ENCODE data around the gene XPNPEP2. TPM values are rescaled to one million over a fixed set of nuclear protein-coding genes. Genes with fewer than 3 reads are reported as not detected.

Gene XPNPEP2
- total RNA-seq, 2 donors from 2014 or later, result 0.45 to 0.52 TPM

- Mint-ChIP-seq H3K9me3 (no peaks in the 10 kb centered on the region), H3K4me1 (peaks cover 7% of the 10 kb centered on the region), H3K27ac (no peak overlapping the region), H3K36me3 (ENCODE audit: low read depth) (peaks cover 51% of the 10 kb centered on the region), H3K27me3 (no peaks in the 10 kb centered on the region), H3K4me3 (no peak overlapping the region)
- ATAC-seq (replicated peaks), result no peak
These were observed 64.1 kb downstream of the XPNPEP2 start for GRCh38 chrX:129802863-129803262.

DNA sequence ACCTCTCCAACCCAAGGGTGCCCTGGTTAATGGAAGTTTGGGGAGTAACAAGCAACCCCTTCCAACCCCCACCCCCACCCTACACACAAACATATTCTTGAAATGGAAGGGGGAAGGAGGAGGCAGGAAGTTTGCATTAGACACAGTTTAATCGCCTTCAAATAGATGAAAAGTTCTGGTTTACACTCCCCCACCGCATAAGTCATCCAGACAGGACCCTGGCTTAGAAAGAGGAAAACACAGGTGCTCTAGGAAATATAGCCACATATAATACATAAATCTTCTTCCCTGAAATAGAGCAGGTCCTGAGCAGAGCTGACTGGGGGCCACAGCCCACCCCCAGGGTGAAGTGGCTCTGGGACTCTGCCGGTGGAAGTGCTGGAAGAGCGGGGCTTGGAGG, 66.0 kb downstream of the XPNPEP2 start:
- Mint-ChIP-seq H3K36me3 (ENCODE audit: low read depth) (peaks cover 47% of the 10 kb centered on the region), H3K27me3 (no peaks in the 10 kb centered on the region), H3K27ac (no peak overlapping the region), H3K9me3 (no peaks in the 10 kb centered on the region), H3K4me1 (peaks cover 12% of the 10 kb centered on the region), H3K4me3 (no peak overlapping the region)
- ATAC-seq (replicated peaks), result no peak

DNA sequence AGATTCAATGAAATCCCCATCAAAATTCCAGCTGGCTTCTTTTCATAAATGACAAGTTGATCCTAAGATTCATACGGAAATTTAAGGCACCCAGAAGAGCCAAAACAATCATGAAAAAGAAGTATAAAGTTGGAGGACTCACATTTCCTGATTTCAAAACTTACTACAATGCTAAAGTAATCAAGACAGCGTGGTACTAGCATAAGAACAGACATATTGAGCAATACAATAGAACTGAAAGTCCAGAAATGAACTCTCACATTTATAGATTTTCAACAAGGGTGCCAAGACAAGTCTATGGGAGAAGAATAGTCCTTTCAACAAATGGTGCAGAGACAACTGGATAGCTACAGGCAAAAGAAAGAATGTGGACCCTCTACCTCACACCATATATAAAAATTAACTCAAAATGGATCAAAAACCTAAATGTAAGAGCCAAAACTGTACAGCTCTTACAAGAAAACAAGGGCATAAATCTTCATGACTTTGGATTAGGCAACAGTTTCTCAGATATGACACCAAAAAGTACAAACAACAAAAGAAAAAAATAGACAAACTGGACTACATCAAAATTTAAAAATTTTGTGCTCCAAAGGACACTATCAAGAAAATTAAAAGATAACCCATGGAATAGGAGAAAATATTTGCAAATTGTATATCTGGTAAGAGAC, 69.5 kb downstream of the XPNPEP2 start:
- peaks cover 58% of the 10 kb centered on the region for H3K36me3 Mint-ChIP-seq (ENCODE audit: low read depth)
- no peaks in the 10 kb centered on the region for H3K9me3 Mint-ChIP-seq
- no peaks in the 10 kb centered on the region for H3K27me3 Mint-ChIP-seq
- H3K27ac Mint-ChIP-seq, result no peak overlapping the region
- peak overlapping the region; percentile 33 for H3K4me3 Mint-ChIP-seq
- no peak for ATAC-seq (replicated peaks)
- H3K4me1 Mint-ChIP-seq, result peaks cover 12% of the 10 kb centered on the region

DNA sequence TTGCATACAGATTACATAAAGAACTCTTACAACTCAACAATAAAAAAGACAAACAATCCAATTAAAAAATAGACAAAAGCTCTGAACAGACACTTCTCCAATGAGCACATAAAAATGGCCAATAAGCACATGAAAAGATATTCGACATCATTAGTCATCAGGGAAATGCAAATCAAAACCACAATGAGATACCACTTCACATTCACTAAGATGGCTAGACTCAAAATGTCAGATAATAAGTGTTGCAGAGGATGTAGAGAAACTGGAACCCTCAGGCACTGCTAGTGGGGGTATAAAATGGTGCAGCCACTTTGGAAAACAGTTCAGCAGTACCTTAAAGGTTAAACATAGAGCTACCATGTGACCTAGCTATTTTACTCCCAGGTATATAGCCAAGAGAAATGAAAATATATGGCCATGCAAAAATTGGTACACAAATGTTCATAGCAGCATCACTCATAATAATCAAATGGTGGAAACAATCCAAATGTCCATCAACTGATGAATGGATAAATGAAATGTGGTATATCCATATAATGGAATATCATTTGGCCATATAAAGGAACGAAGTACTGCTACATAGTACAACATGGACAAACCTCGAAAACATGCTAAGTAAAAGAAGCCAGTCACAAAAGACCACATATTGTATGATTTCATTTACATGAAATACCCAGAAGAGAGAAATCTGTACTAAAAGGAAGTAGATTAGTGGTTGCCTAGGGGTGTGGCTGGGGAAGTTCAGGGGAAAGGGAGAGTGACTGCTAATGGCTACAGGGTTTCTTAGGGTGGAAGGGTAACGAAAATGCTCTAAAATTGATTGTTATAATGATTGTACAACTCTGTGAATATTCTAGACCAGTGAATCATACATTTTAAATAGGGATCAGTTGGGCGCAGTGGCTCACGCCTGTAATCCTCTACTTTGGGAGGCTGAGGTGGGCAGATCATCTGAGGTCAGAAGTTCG, 70.3 kb downstream of the XPNPEP2 start:
- Mint-ChIP-seq H3K9me3 (no peaks in the 10 kb centered on the region), H3K27me3 (no peaks in the 10 kb centered on the region), H3K36me3 (ENCODE audit: low read depth) (peaks cover 57% of the 10 kb centered on the region), H3K27ac (no peak overlapping the region), H3K4me1 (peaks cover 12% of the 10 kb centered on the region), H3K4me3 (peak overlapping the region; percentile 33)
- peak; percentile 65 for ATAC-seq (replicated peaks)

GRCh38 chrX:129813662-129814368, 75.0 kb downstream of the XPNPEP2 start:
- no peak overlapping the region for H3K4me3 Mint-ChIP-seq
- no peak for ATAC-seq (replicated peaks)
- H3K4me1 Mint-ChIP-seq, result peaks cover 7% of the 10 kb centered on the region
- H3K27me3 Mint-ChIP-seq, result no peaks in the 10 kb centered on the region
- no peaks in the 10 kb centered on the region for H3K9me3 Mint-ChIP-seq
- H3K27ac Mint-ChIP-seq, result no peak overlapping the region
- peaks cover 39% of the 10 kb centered on the region for H3K36me3 Mint-ChIP-seq (ENCODE audit: low read depth)

GRCh38 chrX:129818123-129818522, 79.3 kb downstream of the XPNPEP2 start:
- Mint-ChIP-seq H3K27ac (no peak overlapping the region), H3K9me3 (no peaks in the 10 kb centered on the region), H3K36me3 (ENCODE audit: low read depth) (peaks cover 22% of the 10 kb centered on the region), H3K4me1 (no peaks in the 10 kb centered on the region), H3K27me3 (no peaks in the 10 kb centered on the region), H3K4me3 (no peak overlapping the region)
- ATAC-seq (replicated peaks), result no peak

Other genes starting within 250 kb of the XPNPEP2 start
- under 1 TPM in 1 of 2 donors, not detected in 1; 0.53 TPM for gene SMARCA1, start 215.5 kb upstream of the XPNPEP2 start, total RNA-seq
- gene OCRL, start 198.7 kb upstream of the XPNPEP2 start, total RNA-seq, result 1 to 10 TPM in 1 of 2 donors, under 1 TPM in 1; 0.77 to 1.1 TPM
- gene APLN, start 84.0 kb upstream of the XPNPEP2 start, total RNA-seq, result 1 to 10 TPM in 1 of 2 donors, under 1 TPM in 1; 0.28 to 2.5 TPM
- 100 to 1,000 TPM; 103 to 191 TPM for gene SASH3, start 41.0 kb downstream of the XPNPEP2 start, total RNA-seq
- 10 to 100 TPM; 16.4 to 19.8 TPM for gene ZDHHC9, start 104.9 kb downstream of the XPNPEP2 start, total RNA-seq
- 10 to 100 TPM; 16.8 to 33.3 TPM for gene UTP14A, start 167.2 kb downstream of the XPNPEP2 start, total RNA-seq
- 10 to 100 TPM in 1 of 2 donors, 1 to 10 TPM in 1; 8.4 to 11.7 TPM for gene BCORL1, start 243.7 kb downstream of the XPNPEP2 start, total RNA-seq

All from activated T-helper 17 cell treated with anti-CD3 and anti-CD28 coated beads, Interleukin-2, amount 50 U/mL, for 72 hours (primary cell).